Gastroesophageal sphincter (tissue), 3 donors: ENCODE results near the gene INSR.

ENCODE experiments used
- CTCF ChIP-seq, 4 experiments: fragments of 200-600 bp in 2 of 4; fragments of 450-650 bp in 2 of 4; sonication (generic) in 1 of 4; IDR thresholded peaks; one replicate each; pipeline ENCODE4 v1.5.1; 2017 to 2019; ENCODE audit warnings: antibody characterized with exemption in 4 of 4, mild to moderate bottlenecking in 2 of 4, moderate library complexity in 2 of 4
- EP300 ChIP-seq: sonication (generic); formaldehyde crosslinking; IDR thresholded peaks from one replicate; pipeline ENCODE4 v1.6.1; 2017; ENCODE audit warnings: antibody characterized with exemption, mild to moderate bottlenecking
- POLR2A ChIP-seq, 2 donors: fragments of 450-650 bp; IDR thresholded peaks; one replicate each; pipeline ENCODE4 v1.6.1; 2017; ENCODE audit warnings: antibody characterized with exemption in 2 of 2, mild to moderate bottlenecking in 2 of 2, moderate library complexity in 1 of 2
- POLR2AphosphoS5 ChIP-seq: sonication (generic); formaldehyde crosslinking; IDR thresholded peaks from one replicate; pipeline ENCODE4 v1.6.1; 2017; ENCODE audit warnings: antibody characterized with exemption

GRCh38 chr19:7179917-7180306 lies 114.3 kb downstream of the INSR start:
- TF ChIP-seq POLR2AphosphoS5 (no peak), CTCF (IDR thresholded peaks at IDR 0.05) (no peak), EP300 (no peak), POLR2A (IDR thresholded peaks at IDR 0.05) (no peak)
